HCT116 (cell line): ENCODE results near the gene PCDH1. TPM values are rescaled to one million over a fixed set of nuclear protein-coding genes. Genes with fewer than 3 reads are reported as not detected.

Source experiments
- ATAC-seq: fragments of 200-7000 bp; cut with Tn5 transposase; 2 replicates; pipeline ENCODE4 v1.9.1; 2020; ENCODE audit warnings: mild to moderate bottlenecking, moderate library complexity
- BruUV-seq: library from RNA; stranded (reverse); fragments of 400-500 nt; replicated peaks from 2 replicates; lab custom pipeline; 2021; lab: Mats Ljungman, UMichigan
- CTCF ChIA-PET: fragments of 300-600 bp; sonication (Branson Sonifier 250); formaldehyde crosslinking; loops from one replicate; lab custom pipeline; 2021; ENCODE audit warnings: antibody characterized with exemption; lab: Charles Lee
- POLR2A ChIA-PET: fragments of 300-600, 350-600 bp; sonication (Branson Sonifier 250); formaldehyde crosslinking; loops from one replicate; lab custom pipeline; 2021; ENCODE audit warnings: antibody characterized with exemption; lab: Charles Lee
- RAD21 ChIA-PET, 2 experiments: fragments of 300-600 bp; sonication (Branson Sonifier 250); formaldehyde crosslinking; loops; one replicate each; lab custom pipeline; 2023; ENCODE audit warnings: low total read pairs in 2 of 2; ENCODE audit not compliant: uncharacterized antibody in 2 of 2, unreplicated experiment in 2 of 2, low non-redundant PET in 1 of 2; lab: Charles Lee
- DNase-seq: peaks from one replicate; pipeline ENCODE4 v3.0.0-alpha.2; 2010; ENCODE audit warnings: low read depth, low spot score
- H2AFZ ChIP-seq: fragments of 200-600 bp; shearing (Covaris generic), sonication (generic); 2 replicates; pipeline ENCODE4 v1.6.1; 2017; ENCODE audit warnings: low read depth, mixed run types, mixed read lengths, antibody characterized with exemption, low read length; ENCODE audit not compliant: poor library complexity, severe bottlenecking
- H3K27ac ChIP-seq: 2 replicates; pipeline ENCODE4 v1.5.1; 2012; ENCODE audit warnings: low read depth, low read length
- H3K27me3 ChIP-seq: fragments of 200-600 bp; sonication (generic); 2 replicates; pipeline ENCODE4 v1.6.1; 2016; ENCODE audit warnings: mixed run types, low read length, mixed read lengths; ENCODE audit not compliant: insufficient read depth
- H3K36me3 ChIP-seq, 2 experiments: fragments of 200-500 bp in 1 of 2; fragments of 200-600 bp in 1 of 2; sonication (Bioruptor generic) in 1 of 2; sonication (generic) in 1 of 2; 2 replicates each; pipeline versions ENCODE4 v1.5.1 to v1.6.1; 2014 to 2016; ENCODE audit warnings: low read length in 2 of 2, inconsistent platforms in 1 of 2, mixed read lengths in 1 of 2, mixed run types in 1 of 2; ENCODE audit not compliant: insufficient read depth in 2 of 2, control insufficient read depth in 1 of 2
- H3K4me1 ChIP-seq, 2 experiments: fragments of 200-600 bp in 1 of 2; sonication (generic) in 1 of 2; 2 replicates each; pipeline versions ENCODE4 v1.5.1 to v1.6.1; 2012 to 2017; ENCODE audit warnings: low read length in 2 of 2, inconsistent platforms in 1 of 2, mild to moderate bottlenecking in 1 of 2, mixed read lengths in 1 of 2, mixed run types in 1 of 2, moderate library complexity in 1 of 2; ENCODE audit not compliant: insufficient read depth in 2 of 2, control insufficient read depth in 1 of 2
- H3K4me2 ChIP-seq: fragments of 200-600 bp; sonication (generic); 2 replicates; pipeline ENCODE4 v1.6.1; 2017; ENCODE audit warnings: mixed run types, low read length, mixed read lengths
- H3K4me3 ChIP-seq, 2 experiments: fragments of 200-600 bp in 1 of 2; sonication (generic) in 1 of 2; replicated peaks in 1 of 2; 2 replicates each; pipeline ENCODE4 v1.5.1; 2011 to 2016; ENCODE audit warnings: low read length in 2 of 2, control low read depth in 1 of 2, low read depth in 1 of 2, mild to moderate bottlenecking in 1 of 2, mixed read lengths in 1 of 2, mixed run types in 1 of 2
- H3K79me2 ChIP-seq: fragments of 200-600 bp; sonication (generic); 2 replicates; pipeline ENCODE4 v1.6.1; 2017; ENCODE audit warnings: mild to moderate bottlenecking, mixed run types, low read length, moderate library complexity, mixed read lengths; ENCODE audit not compliant: insufficient read depth
- H3K9ac ChIP-seq: fragments of 200-600 bp; sonication (generic); 2 replicates; pipeline ENCODE4 v1.6.1; 2016; ENCODE audit warnings: low read length, mixed read lengths
- H3K9me2 ChIP-seq: fragments of 200-600 bp; sonication (generic), shearing (Covaris generic); 2 replicates; pipeline ENCODE4 v1.6.1; 2017; ENCODE audit warnings: mixed run types, mild to moderate bottlenecking, moderate library complexity; ENCODE audit not compliant: insufficient read depth
- H3K9me3 ChIP-seq, 2 experiments: fragments of 200-500 bp in 1 of 2; fragments of 200-600 bp in 1 of 2; sonication (Bioruptor generic) in 1 of 2; sonication (generic) in 1 of 2; 2 replicates each; pipeline ENCODE4 v1.6.1; 2014 to 2017; ENCODE audit warnings: low read length in 2 of 2, mixed read lengths in 2 of 2, inconsistent platforms in 1 of 2, low read depth in 1 of 2, mild to moderate bottlenecking in 1 of 2, mixed run types in 1 of 2, moderate library complexity in 1 of 2; ENCODE audit not compliant: control insufficient read depth in 1 of 2, insufficient read depth in 1 of 2
- H4K20me1 ChIP-seq: fragments of 200-600 bp; sonication (generic), shearing (Covaris generic); 2 replicates; pipeline ENCODE4 v1.6.1; 2017; ENCODE audit warnings: mixed run types, mild to moderate bottlenecking, moderate library complexity; ENCODE audit not compliant: insufficient read depth
- CBX3 ChIP-seq: IDR thresholded peaks from 2 replicates; pipeline ENCODE4 v1.6.1; 2012; ENCODE audit warnings: low read depth
- EZH2 ChIP-seq: fragments of 200-600 bp; sonication (generic); IDR thresholded peaks from 2 replicates; pipeline ENCODE4 v1.6.1; 2017; ENCODE audit warnings: antibody characterized with exemption, mixed run types
- JUND ChIP-seq: IDR thresholded peaks from 2 replicates; pipeline ENCODE4 v1.6.1; 2012
- POLR2A ChIP-seq: IDR thresholded peaks from 2 replicates; pipeline ENCODE4 v1.7.0; 2011; ENCODE audit warnings: borderline replicate concordance; ENCODE audit not compliant: insufficient read depth, insufficient read length; ENCODE audit errors: extremely low read depth
- intact Hi-C: fragments of 100-400 bp; cut with micrococcal nuclease; formaldehyde crosslinking; loops from 2 replicates; pipeline ENCODE4 v1.10.0; 2022
- total RNA-seq: library from RNA; stranded (reverse); gene quantifications from one replicate; pipeline ENCODE4 v1.2.1, GENCODE V29; 2021; ENCODE audit not compliant: unreplicated experiment

PCDH1 gene
- total RNA-seq, 1 experiment from 2014 or later, result 24.2 TPM

- TF ChIP-seq CBX3 (no peak), POLR2A (no peak)
- no peak overlapping the region for H3K4me3 ChIP-seq
- POLR2A ChIA-PET, result no interaction called here
- H3K4me1 ChIP-seq, result peaks cover 7% of the 10 kb centered on the region in 2 experiments; a peak in 3 of 4 replicates
- RAD21 ChIA-PET, result no interaction called here
- intact Hi-C loops, result no loop called here
- H3K36me3 ChIP-seq, result 0 out of 4 replicates have a peak, but pooled peaks cover 0 to under 1% of the 10 kb centered on the region in 2 experiments
- DNase-seq (no peak), ATAC-seq (no peak)
- H3K79me2 ChIP-seq, result no peaks in the 10 kb centered on the region
- H2AFZ ChIP-seq, result no peak overlapping the region
- no peak overlapping the region for H3K27ac ChIP-seq
- BruUV-seq, result no TSS peak
- H3K4me2 ChIP-seq, result no peak overlapping the region
- CTCF ChIA-PET, result no interaction called here
- H3K9ac ChIP-seq, result no peak overlapping the region
- H3K9me2 ChIP-seq, result no peaks in the 10 kb centered on the region
- no peaks in the 10 kb centered on the region for H3K9me3 ChIP-seq
- H3K27me3 ChIP-seq, result no peaks in the 10 kb centered on the region
- H4K20me1 ChIP-seq, result no peaks in the 10 kb centered on the region
These were observed 20.0 kb downstream of the PCDH1 start for GRCh38 chr5:141858079-141858765.

- Histone ChIP-seq H3K4me1 (peaks cover 7% of the 10 kb centered on the region in 2 experiments; a peak in 3 of 4 replicates), H3K27ac (no peak overlapping the region), H3K36me3 (no peaks in the 10 kb centered on the region), H3K4me2 (no peak overlapping the region), H2AFZ (no peak overlapping the region), H3K27me3 (no peaks in the 10 kb centered on the region), H3K9me2 (no peaks in the 10 kb centered on the region), H3K4me3 (no peak overlapping the region), H3K9ac (no peak overlapping the region), H3K79me2 (no peaks in the 10 kb centered on the region), H3K9me3 (no peaks in the 10 kb centered on the region), H4K20me1 (no peaks in the 10 kb centered on the region)
- TF ChIP-seq EZH2 (no peak), JUND (no peak)
- no TSS peak for BruUV-seq
- CTCF ChIA-PET, result no interaction called here
- ATAC-seq (no peak), DNase-seq (no peak)
- intact Hi-C loops, result no loop called here
- RAD21 ChIA-PET, result no interaction called here
- POLR2A ChIA-PET, result no interaction called here
These were observed 21.0 kb downstream of the PCDH1 start for GRCh38 chr5:141857226-141857625.
